SK-N-SH treated with all-trans-retinoic acid at 6 μM for 48 hours (cell line): ENCODE data around the gene TNIP1.

ENCODE experiments used
- ATAC-seq: fragments of 200-7000 bp; cut with Tn5 transposase; 3 replicates; pipeline ENCODE4 v1.9.1; 2020; ENCODE audit warnings: mild to moderate bottlenecking, moderate library complexity
- ARNTL ChIP-seq: fragments of 450-650 bp; formaldehyde crosslinking; IDR thresholded peaks from 2 replicates; pipeline ENCODE4 v1.5.0; 2020; ENCODE audit warnings: low read depth, mild to moderate bottlenecking, moderate library complexity, borderline replicate concordance
- BACH2 ChIP-seq: fragments of 250-450 bp; sonication (Bioruptor Pico); IDR thresholded peaks from 2 replicates; pipeline ENCODE4 v1.9.0; 2021; ENCODE audit warnings: mild to moderate bottlenecking, borderline replicate concordance
- GLIS3 ChIP-seq: fragments of 250-450 bp; sonication (Bioruptor Pico); IDR thresholded peaks from 2 replicates; pipeline ENCODE4 v1.5.0; 2020; ENCODE audit warnings: mild to moderate bottlenecking, moderate library complexity
- ISL1 ChIP-seq: fragments of 250-450 bp; sonication (Bioruptor Pico); IDR thresholded peaks from 2 replicates; pipeline ENCODE4 v2.1.2; 2022; ENCODE audit warnings: mild to moderate bottlenecking, moderate library complexity
- PPARA ChIP-seq: fragments of 250-450 bp; sonication (Bioruptor Pico); IDR thresholded peaks from 2 replicates; pipeline ENCODE4 v1.5.0; 2020; ENCODE audit warnings: mild to moderate bottlenecking, borderline replicate concordance
- RARB ChIP-seq: fragments of 250-450 bp; sonication (Bioruptor Pico); IDR thresholded peaks from 2 replicates; pipeline ENCODE4 v1.8.0; 2021; ENCODE audit warnings: mild to moderate bottlenecking, moderate library complexity
- TCF4 ChIP-seq: fragments of 250-450 bp; sonication (Bioruptor Pico); IDR thresholded peaks from 2 replicates; pipeline ENCODE4 v1.8.0; 2021; ENCODE audit warnings: mild to moderate bottlenecking, moderate library complexity, borderline replicate concordance
- TOX ChIP-seq: fragments of 250-450 bp; sonication (Bioruptor Pico); IDR thresholded peaks from 2 replicates; pipeline ENCODE4 v1.8.0; 2021; ENCODE audit warnings: mild to moderate bottlenecking, moderate library complexity, borderline replicate concordance
- ZC3H10 ChIP-seq: fragments of 250-450 bp; sonication (Bioruptor Pico); IDR thresholded peaks from 2 replicates; pipeline ENCODE4 v1.5.1; 2021; ENCODE audit warnings: mild to moderate bottlenecking, moderate library complexity
- ZFP3 ChIP-seq: fragments of 250-450 bp; sonication (Bioruptor Pico); IDR thresholded peaks from 2 replicates; pipeline ENCODE4 v1.5.0; 2020; ENCODE audit warnings: mild to moderate bottlenecking, moderate library complexity
- ZFP30 ChIP-seq: fragments of 450-650 bp; formaldehyde crosslinking; IDR thresholded peaks from 2 replicates; pipeline ENCODE4 v1.5.0; 2022; ENCODE audit warnings: mild to moderate bottlenecking, moderate library complexity
- ZNF565 ChIP-seq: fragments of 450-650 bp; formaldehyde crosslinking; conservative IDR thresholded peaks from 2 replicates; pipeline ENCODE4 v1.5.0; 2020; ENCODE audit warnings: low read depth, mild to moderate bottlenecking, moderate library complexity
- ZNF70 ChIP-seq: fragments of 450-650 bp; formaldehyde crosslinking; IDR thresholded peaks from 2 replicates; pipeline ENCODE4 v1.5.0; 2020; ENCODE audit warnings: mild to moderate bottlenecking, moderate library complexity
- TF ChIP-seq, protein P1 (sequence below): fragments of 250-450 bp; sonication (Bioruptor Pico); IDR thresholded peaks from 2 replicates; pipeline ENCODE4 v1.5.1; 2020; ENCODE audit warnings: low read depth, mild to moderate bottlenecking, moderate library complexity
- TF ChIP-seq, protein P2 (sequence below): fragments of 250-450 bp; sonication (Bioruptor Pico); IDR thresholded peaks from 2 replicates; pipeline ENCODE4 v1.5.0; 2020; ENCODE audit warnings: mild to moderate bottlenecking, moderate library complexity
- TF ChIP-seq, protein P3 (sequence below): fragments of 250-450 bp; sonication (Bioruptor Pico); IDR thresholded peaks from 2 replicates; pipeline ENCODE4 v1.5.1; 2021; ENCODE audit warnings: mild to moderate bottlenecking, moderate library complexity
- TF ChIP-seq, protein P4 (sequence below): fragments of 250-450 bp; sonication (Bioruptor Pico); IDR thresholded peaks from 2 replicates; pipeline ENCODE4 v1.8.0; 2021; ENCODE audit warnings: low read depth, mild to moderate bottlenecking, moderate library complexity, borderline replicate concordance
- TF ChIP-seq, protein P5 (sequence below): fragments of 250-450 bp; sonication (Bioruptor Pico); IDR thresholded peaks from 2 replicates; pipeline ENCODE4 v1.8.0; 2020; ENCODE audit warnings: mild to moderate bottlenecking, moderate library complexity, borderline replicate concordance

Gene TNIP1

DNA sequence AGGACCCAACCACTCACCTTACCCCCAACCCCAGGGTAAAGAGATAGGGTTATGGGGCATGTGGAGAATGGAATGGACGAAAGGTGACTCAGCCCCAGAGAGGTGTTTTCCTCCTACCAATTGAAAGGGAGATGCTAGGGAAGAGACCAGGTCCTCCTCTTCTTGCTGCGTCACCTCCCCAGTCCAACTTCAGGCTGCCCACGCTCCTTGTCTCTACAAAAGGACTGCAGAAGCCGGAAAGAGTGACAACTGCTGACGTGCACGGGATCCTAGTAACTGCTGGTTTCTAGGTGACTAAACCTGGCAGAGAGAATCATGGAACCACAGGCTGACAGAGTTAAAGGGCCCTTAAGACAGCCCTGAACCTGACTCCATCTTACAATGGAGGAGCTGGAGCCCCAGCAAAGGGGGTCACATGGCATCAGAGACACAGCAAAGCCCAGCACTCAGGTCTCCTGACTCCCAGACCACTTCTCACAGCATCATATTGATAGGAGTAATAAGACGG, 58.3 kb downstream of the TNIP1 start:
- no peak for TF ChIP-seq ZNF70
- TF ChIP-seq TOX = no peak
- TF ChIP-seq, protein P1, sequence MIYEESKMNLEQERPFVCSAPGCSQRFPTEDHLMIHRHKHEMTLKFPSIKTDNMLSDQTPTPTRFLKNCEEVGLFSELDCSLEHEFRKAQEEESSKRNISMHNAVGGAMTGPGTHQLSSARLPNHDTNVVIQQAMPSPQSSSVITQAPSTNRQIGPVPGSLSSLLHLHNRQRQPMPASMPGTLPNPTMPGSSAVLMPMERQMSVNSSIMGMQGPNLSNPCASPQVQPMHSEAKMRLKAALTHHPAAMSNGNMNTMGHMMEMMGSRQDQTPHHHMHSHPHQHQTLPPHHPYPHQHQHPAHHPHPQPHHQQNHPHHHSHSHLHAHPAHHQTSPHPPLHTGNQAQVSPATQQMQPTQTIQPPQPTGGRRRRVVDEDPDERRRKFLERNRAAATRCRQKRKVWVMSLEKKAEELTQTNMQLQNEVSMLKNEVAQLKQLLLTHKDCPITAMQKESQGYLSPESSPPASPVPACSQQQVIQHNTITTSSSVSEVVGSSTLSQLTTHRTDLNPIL = no peak
- TF ChIP-seq ISL1 (CRISPR knock-in tag) = no peak
- no peak for TF ChIP-seq RARB
- no peak for TF ChIP-seq PPARA (CRISPR knock-in tag)
- no peak for TF ChIP-seq TCF4
- no peak for TF ChIP-seq ZFP3 (CRISPR knock-in tag)
- TF ChIP-seq, protein P2, sequence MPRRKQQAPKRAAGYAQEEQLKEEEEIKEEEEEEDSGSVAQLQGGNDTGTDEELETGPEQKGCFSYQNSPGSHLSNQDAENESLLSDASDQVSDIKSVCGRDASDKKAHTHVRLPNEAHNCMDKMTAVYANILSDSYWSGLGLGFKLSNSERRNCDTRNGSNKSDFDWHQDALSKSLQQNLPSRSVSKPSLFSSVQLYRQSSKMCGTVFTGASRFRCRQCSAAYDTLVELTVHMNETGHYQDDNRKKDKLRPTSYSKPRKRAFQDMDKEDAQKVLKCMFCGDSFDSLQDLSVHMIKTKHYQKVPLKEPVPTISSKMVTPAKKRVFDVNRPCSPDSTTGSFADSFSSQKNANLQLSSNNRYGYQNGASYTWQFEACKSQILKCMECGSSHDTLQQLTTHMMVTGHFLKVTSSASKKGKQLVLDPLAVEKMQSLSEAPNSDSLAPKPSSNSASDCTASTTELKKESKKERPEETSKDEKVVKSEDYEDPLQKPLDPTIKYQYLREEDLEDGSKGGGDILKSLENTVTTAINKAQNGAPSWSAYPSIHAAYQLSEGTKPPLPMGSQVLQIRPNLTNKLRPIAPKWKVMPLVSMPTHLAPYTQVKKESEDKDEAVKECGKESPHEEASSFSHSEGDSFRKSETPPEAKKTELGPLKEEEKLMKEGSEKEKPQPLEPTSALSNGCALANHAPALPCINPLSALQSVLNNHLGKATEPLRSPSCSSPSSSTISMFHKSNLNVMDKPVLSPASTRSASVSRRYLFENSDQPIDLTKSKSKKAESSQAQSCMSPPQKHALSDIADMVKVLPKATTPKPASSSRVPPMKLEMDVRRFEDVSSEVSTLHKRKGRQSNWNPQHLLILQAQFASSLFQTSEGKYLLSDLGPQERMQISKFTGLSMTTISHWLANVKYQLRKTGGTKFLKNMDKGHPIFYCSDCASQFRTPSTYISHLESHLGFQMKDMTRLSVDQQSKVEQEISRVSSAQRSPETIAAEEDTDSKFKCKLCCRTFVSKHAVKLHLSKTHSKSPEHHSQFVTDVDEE (CRISPR knock-in tag) = no peak
- TF ChIP-seq, protein P3, sequence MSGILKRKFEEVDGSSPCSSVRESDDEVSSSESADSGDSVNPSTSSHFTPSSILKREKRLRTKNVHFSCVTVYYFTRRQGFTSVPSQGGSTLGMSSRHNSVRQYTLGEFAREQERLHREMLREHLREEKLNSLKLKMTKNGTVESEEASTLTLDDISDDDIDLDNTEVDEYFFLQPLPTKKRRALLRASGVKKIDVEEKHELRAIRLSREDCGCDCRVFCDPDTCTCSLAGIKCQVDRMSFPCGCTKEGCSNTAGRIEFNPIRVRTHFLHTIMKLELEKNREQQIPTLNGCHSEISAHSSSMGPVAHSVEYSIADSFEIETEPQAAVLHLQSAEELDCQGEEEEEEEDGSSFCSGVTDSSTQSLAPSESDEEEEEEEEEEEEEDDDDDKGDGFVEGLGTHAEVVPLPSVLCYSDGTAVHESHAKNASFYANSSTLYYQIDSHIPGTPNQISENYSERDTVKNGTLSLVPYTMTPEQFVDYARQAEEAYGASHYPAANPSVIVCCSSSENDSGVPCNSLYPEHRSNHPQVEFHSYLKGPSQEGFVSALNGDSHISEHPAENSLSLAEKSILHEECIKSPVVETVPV = no peak
- TF ChIP-seq, protein P4, sequence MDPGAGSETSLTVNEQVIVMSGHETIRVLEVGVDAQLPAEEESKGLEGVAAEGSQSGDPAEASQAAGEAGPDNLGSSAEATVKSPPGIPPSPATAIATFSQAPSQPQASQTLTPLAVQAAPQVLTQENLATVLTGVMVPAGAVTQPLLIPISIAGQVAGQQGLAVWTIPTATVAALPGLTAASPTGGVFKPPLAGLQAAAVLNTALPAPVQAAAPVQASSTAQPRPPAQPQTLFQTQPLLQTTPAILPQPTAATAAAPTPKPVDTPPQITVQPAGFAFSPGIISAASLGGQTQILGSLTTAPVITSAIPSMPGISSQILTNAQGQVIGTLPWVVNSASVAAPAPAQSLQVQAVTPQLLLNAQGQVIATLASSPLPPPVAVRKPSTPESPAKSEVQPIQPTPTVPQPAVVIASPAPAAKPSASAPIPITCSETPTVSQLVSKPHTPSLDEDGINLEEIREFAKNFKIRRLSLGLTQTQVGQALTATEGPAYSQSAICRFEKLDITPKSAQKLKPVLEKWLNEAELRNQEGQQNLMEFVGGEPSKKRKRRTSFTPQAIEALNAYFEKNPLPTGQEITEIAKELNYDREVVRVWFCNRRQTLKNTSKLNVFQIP (CRISPR knock-in tag) = no peak
- TF ChIP-seq ZFP30 (CRISPR knock-in tag) = no peak
- TF ChIP-seq ARNTL (CRISPR knock-in tag) = no peak
- no peak for ATAC-seq

DNA sequence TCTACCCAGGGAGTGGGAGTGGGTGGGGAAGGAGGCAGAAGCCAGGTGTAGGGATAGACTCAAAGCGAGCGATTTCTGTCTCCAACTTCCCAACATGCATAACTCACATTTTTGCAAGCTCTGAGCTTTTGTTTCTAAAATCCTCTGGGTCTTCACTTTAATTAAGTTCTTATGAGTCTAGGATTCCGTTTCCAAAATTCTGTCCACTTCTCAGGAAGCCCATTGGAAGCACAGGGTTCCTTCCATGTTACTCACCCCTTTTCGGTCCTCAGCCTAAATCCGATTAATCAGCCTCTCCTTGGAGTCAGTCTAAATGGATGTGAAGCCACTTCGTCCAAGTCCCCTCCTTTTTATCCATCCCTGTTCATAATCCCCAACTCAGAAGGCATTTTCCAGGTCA, 59.1 kb downstream of the TNIP1 start:
- no peak for TF ChIP-seq ISL1 (CRISPR knock-in tag)
- TF ChIP-seq TOX = no peak
- TF ChIP-seq ZNF70 = no peak
- no peak for TF ChIP-seq BACH2 (CRISPR knock-in tag)
- TF ChIP-seq, protein P1 = no peak
- no peak for TF ChIP-seq GLIS3
- no peak for TF ChIP-seq ARNTL (CRISPR knock-in tag)
- TF ChIP-seq, protein P5, sequence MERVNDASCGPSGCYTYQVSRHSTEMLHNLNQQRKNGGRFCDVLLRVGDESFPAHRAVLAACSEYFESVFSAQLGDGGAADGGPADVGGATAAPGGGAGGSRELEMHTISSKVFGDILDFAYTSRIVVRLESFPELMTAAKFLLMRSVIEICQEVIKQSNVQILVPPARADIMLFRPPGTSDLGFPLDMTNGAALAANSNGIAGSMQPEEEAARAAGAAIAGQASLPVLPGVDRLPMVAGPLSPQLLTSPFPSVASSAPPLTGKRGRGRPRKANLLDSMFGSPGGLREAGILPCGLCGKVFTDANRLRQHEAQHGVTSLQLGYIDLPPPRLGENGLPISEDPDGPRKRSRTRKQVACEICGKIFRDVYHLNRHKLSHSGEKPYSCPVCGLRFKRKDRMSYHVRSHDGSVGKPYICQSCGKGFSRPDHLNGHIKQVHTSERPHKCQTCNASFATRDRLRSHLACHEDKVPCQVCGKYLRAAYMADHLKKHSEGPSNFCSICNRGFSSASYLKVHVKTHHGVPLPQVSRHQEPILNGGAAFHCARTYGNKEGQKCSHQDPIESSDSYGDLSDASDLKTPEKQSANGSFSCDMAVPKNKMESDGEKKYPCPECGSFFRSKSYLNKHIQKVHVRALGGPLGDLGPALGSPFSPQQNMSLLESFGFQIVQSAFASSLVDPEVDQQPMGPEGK (CRISPR knock-in tag) = no peak
- no peak for TF ChIP-seq ZC3H10 (CRISPR knock-in tag)
- TF ChIP-seq TCF4 = no peak
- TF ChIP-seq, protein P2 (CRISPR knock-in tag) = no peak
- no peak for TF ChIP-seq ZNF565 (CRISPR knock-in tag)
- ATAC-seq = no peak
